Esophagus muscularis mucosa (tissue), 4 donors: ENCODE data around the gene PIGR. TPM values are rescaled to one million over a fixed set of nuclear protein-coding genes. Genes with fewer than 3 reads are reported as not detected.

Experiments
- DNase-seq: peaks from one replicate; pipeline ENCODE4 v3.0.0-alpha.2; 2017; ENCODE audit errors: extremely low spot score
- H3K27ac ChIP-seq, 4 donors: fragments of 200-600 bp; sonication (generic); replicated peaks in 1 of 4; 1 replicate in 3 of 4; 2 replicates in 1 of 4; pipeline ENCODE4 v1.5.1; 2016 to 2019; ENCODE audit warnings: mild to moderate bottlenecking in 1 of 4
- H3K27me3 ChIP-seq, 4 donors: fragments of 200-600 bp; sonication (generic); one replicate each; pipeline versions ENCODE4 v1.5.1 to v1.6.0; 2016 to 2019
- H3K36me3 ChIP-seq, 4 donors: fragments of 200-600 bp; sonication (generic); one replicate each; pipeline ENCODE4 v1.5.1; 2016 to 2019
- H3K4me1 ChIP-seq, 4 donors: fragments of 200-600 bp; sonication (generic); one replicate each; pipeline ENCODE4 v1.5.1; 2016 to 2019
- H3K4me3 ChIP-seq, 4 donors: fragments of 200-600 bp; sonication (generic); 1 replicate in 2 of 4; 2 replicates in 2 of 4; pipeline ENCODE4 v1.5.1; 2016 to 2019; ENCODE audit warnings: mild to moderate bottlenecking in 4 of 4, moderate library complexity in 1 of 4
- H3K9me3 ChIP-seq, 4 donors: fragments of 200-600 bp; sonication (generic); 1 replicate in 3 of 4; 2 replicates in 1 of 4; pipeline ENCODE4 v1.5.1; 2016 to 2019
- CTCF ChIP-seq, 3 experiments: fragments of 200-600 bp in 2 of 3; fragments of 450-650 bp in 1 of 3; sonication (generic) in 2 of 3; IDR thresholded peaks; one replicate each; pipeline ENCODE4 v1.5.1; 2017 to 2019; ENCODE audit warnings: antibody characterized with exemption in 3 of 3, mild to moderate bottlenecking in 2 of 3, moderate library complexity in 1 of 3
- EP300 ChIP-seq: sonication (generic); formaldehyde crosslinking; IDR thresholded peaks from one replicate; pipeline ENCODE4 v1.6.1; 2017; ENCODE audit warnings: antibody characterized with exemption
- POLR2A ChIP-seq: fragments of 450-650 bp; IDR thresholded peaks from one replicate; pipeline ENCODE4 v1.6.1; 2017; ENCODE audit warnings: antibody characterized with exemption, moderate library complexity, mild to moderate bottlenecking, low read depth
- POLR2AphosphoS5 ChIP-seq, 2 donors: sonication (generic); formaldehyde crosslinking; IDR thresholded peaks; one replicate each; pipeline ENCODE4 v1.6.1; 2017; ENCODE audit warnings: antibody characterized with exemption in 2 of 2
- WGBS: methylation state at CpG from one replicate; pipeline ENCODE4 v1.1.5; 2018; 5-methylcytosine and 5-hydroxymethylcytosine counted together
- intact Hi-C: fragments of 100-400 bp; cut with DNase I; formaldehyde crosslinking; loops from one replicate; pipeline ENCODE4 v1.15.1; 2023
- total RNA-seq, 4 donors: library from RNA; depleted of rRNA; stranded (reverse); fragments of >200 nt; gene quantifications; one replicate each; pipeline versions ENCODE4 v1.1.0 to v1.2.1, GENCODE V29; 2016

Gene PIGR
- total RNA-seq, 4 donors from 2014 or later: 0.42 to 4.2 (median 1.1) TPM; not detected in 1

DNA sequence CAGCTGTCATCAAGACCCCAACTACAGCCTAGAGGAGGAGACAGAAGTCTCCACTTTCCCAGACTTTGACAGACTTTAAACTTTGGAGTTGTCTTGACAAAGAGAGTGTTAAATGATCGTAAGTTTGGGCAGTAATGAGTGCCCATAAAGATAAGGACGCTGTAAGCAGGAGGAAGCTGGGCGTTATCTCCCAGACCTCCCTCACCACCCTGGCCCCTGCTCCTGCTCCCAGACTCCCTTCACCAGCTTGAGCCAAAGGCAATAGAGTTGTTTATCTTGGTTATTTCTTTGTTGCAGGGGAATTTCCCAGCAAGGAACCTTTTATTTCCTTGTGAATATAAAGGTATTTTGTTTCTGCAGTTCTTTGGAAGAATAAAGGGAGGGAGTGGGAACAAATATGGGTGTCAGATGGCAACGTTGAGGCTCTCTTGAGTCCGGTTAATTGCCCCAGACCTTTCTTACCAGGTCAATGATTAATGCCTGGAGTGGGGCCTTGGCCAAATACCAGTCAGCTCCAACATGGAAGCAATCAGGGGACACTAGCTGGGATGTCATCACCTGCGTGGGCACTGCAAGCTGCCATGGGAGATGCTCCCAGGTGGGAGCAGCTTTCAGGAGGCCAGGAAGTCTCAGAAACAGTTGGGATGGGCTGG is 4.4 kb downstream of the PIGR start:
- 56% methylated on average over 6 of the region's 6 CpGs for WGBS
- no peaks in the 10 kb centered on the region for H3K4me1 ChIP-seq
- H3K4me3 ChIP-seq: no peak overlapping the region
- intact Hi-C loops: no loop called here
- no peaks in the 10 kb centered on the region for H3K9me3 ChIP-seq
- DNase-seq: no peak
- TF ChIP-seq POLR2AphosphoS5 (IDR thresholded peaks at IDR 0.05) (no peak), EP300 (no peak), CTCF (IDR thresholded peaks at IDR 0.05) (no peak), POLR2A (no peak)
- no peak overlapping the region for H3K27ac ChIP-seq
- H3K36me3 ChIP-seq: no peaks in the 10 kb centered on the region
- H3K27me3 ChIP-seq: peaks cover 0 to 20% (median 0%) of the 10 kb centered on the region in 4 donors

- no peaks in the 10 kb centered on the region for H3K9me3 ChIP-seq
- no peak for DNase-seq
- no peak overlapping the region for H3K4me3 ChIP-seq
- H3K27ac ChIP-seq: no peak overlapping the region
- WGBS: 79% methylated on average over 3 of the region's 3 CpGs
- no peak for TF ChIP-seq POLR2A
- no peak for TF ChIP-seq CTCF (IDR thresholded peaks at IDR 0.05)
- no peak for TF ChIP-seq POLR2AphosphoS5 (IDR thresholded peaks at IDR 0.05)
- TF ChIP-seq EP300: no peak
- no peaks in the 10 kb centered on the region for H3K4me1 ChIP-seq
- intact Hi-C loops: no loop called here
- H3K36me3 ChIP-seq: no peaks in the 10 kb centered on the region
- peaks cover 0 to 8% (median 0%) of the 10 kb centered on the region in 4 donors for H3K27me3 ChIP-seq
Observed at GRCh38 chr1:206940588-206940936, 5.7 kb downstream of the PIGR start.

DNA sequence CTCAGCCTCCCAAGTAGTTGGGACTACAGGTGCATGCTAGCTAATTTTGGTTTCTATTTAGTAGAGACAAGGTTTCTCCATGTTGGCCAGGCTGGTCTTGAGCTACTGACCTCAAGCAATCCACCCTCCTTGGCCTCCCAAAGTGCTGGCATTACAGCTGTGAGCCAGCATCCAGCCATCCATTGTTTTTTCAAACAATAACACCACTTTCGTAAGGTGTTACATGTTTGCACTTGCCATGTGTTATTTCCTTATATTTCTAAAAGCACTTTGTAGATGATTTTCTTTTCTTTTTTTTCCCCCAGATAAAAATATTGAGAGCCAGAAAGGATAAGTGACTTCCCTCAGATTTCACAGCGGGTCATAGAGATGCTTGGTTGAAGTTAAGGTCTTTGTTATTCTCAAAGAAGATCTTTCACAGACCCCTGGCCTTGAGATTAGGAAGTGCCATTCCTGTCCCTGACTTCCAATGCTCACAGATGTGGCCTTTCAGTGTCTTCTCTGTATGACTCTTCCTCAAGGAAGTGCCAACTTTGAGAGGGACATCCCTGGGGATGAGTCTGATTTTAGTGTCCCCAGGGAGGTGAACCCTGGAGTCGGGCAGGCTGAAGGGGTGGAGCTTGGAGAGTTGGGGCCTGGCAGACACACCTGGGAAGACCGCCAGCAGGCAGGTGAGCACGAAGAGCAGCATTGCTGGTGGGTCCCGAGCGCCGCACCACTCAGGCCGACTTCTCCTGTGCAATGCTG is 6.3 kb downstream of the PIGR start:
- Histone ChIP-seq H3K27me3 (peaks cover 0 to 4% (median 0%) of the 10 kb centered on the region in 4 donors), H3K27ac (no peak overlapping the region), H3K36me3 (no peaks in the 10 kb centered on the region), H3K4me1 (no peaks in the 10 kb centered on the region), H3K4me3 (no peak overlapping the region), H3K9me3 (no peaks in the 10 kb centered on the region)
- intact Hi-C loops: no loop called here
- DNase-seq: no peak
- TF ChIP-seq POLR2A (no peak), CTCF (IDR thresholded peaks at IDR 0.05) (no peak), POLR2AphosphoS5 (IDR thresholded peaks at IDR 0.05) (no peak), EP300 (no peak)
- whole genome bisulfite sequencing: 73% methylated on average over 9 of the region's 9 CpGs

- H3K27ac ChIP-seq: no peak overlapping the region
- DNase-seq: no peak
- no peak overlapping the region for H3K4me3 ChIP-seq
- intact Hi-C loops: no loop called here
- no peaks in the 10 kb centered on the region for H3K36me3 ChIP-seq
- H3K9me3 ChIP-seq: no peaks in the 10 kb centered on the region
- TF ChIP-seq CTCF (IDR thresholded peaks at IDR 0.05) (no peak), EP300 (no peak), POLR2AphosphoS5 (IDR thresholded peaks at IDR 0.05) (no peak), POLR2A (no peak)
- WGBS: 83% methylated on average over 5 of the region's 13 CpGs
- no peaks in the 10 kb centered on the region for H3K4me1 ChIP-seq
- H3K27me3 ChIP-seq: no peaks in the 10 kb centered on the region
Observed at GRCh38 chr1:206939131-206939530, 7.1 kb downstream of the PIGR start.
